K562 (cell line): ENCODE results near the gene GSK3B. TPM values are rescaled to one million over a fixed set of nuclear protein-coding genes. Genes with fewer than 3 reads are reported as not detected.

Experiments used
- ATAC-seq: fragments of 200-7000 bp; cut with Tn5 transposase; 3 replicates; pipeline ENCODE4 v1.9.1; 2020; ENCODE audit warnings: moderate library complexity
- BruUV-seq: library from RNA; stranded (reverse); fragments of 400-500 nt; replicated peaks from 2 replicates; lab custom pipeline; 2021; lab: Mats Ljungman, UMichigan
- CTCF ChIA-PET: fragments of 300-600 bp; formaldehyde crosslinking; extraction: SDS; loops from one replicate; lab custom pipeline; 2021; ENCODE audit warnings: low intra/inter-chr PET ratio; lab: Yijun Ruan, JAX
- POLR2A ChIA-PET: fragments of 300-600, 350-650 bp; sonication (Branson Sonifier 250); formaldehyde crosslinking; extraction: SDS; loops from one replicate; lab custom pipeline; 2021; ENCODE audit warnings: antibody characterized with exemption, inconsistent platforms; lab: Yijun Ruan, JAX
- DNase-seq, 4 experiments: peaks; one replicate each; pipeline versions ENCODE4 v3.0.0 to v3.0.0-alpha.2; 2011 to 2018; ENCODE audit warnings: low spot score in 3 of 4, mixed read lengths in 3 of 4; ENCODE audit errors: extremely low read depth in 1 of 4
- FAIRE-seq: peaks from 2 replicates; lab custom pipeline; 2011; peaks lifted over from hg19 to GRCh38; lab: Jason Lieb, UNC
- H2AFZ ChIP-seq: 2 replicates; pipeline ENCODE4 v1.6.0; 2011; ENCODE audit warnings: low read depth, low read length, control low read depth, inconsistent platforms
- H3K27ac ChIP-seq: fragments of 200-600 bp; 3 replicates; pipeline ENCODE4 v1.8.0; 2011; ENCODE audit warnings: low read depth, mild to moderate bottlenecking, control low read depth, inconsistent platforms, low read length, moderate library complexity, mixed read lengths; ENCODE audit errors: extremely low read depth
- H3K27me3 ChIP-seq, 2 experiments: fragments of 300-600 bp in 1 of 2; 2 replicates in 1 of 2; 3 replicates in 1 of 2; pipeline versions ENCODE4 v1.6.0 to v1.8.0; 2011; ENCODE audit warnings: inconsistent platforms in 2 of 2, low read length in 2 of 2, mild to moderate bottlenecking in 1 of 2, mixed read lengths in 1 of 2, moderate library complexity in 1 of 2; ENCODE audit not compliant: control insufficient read depth in 2 of 2, insufficient read depth in 2 of 2
- H3K36me3 ChIP-seq: fragments of 300-600 bp; 3 replicates; pipeline ENCODE4 v1.8.0; 2011; ENCODE audit warnings: mild to moderate bottlenecking, low read length, inconsistent platforms; ENCODE audit not compliant: control insufficient read depth, insufficient read depth
- H3K4me1 ChIP-seq, 2 experiments: fragments of 200-600 bp in 1 of 2; replicated peaks in 1 of 2; 2 replicates in 1 of 2; 3 replicates in 1 of 2; pipeline versions ENCODE4 v1.5.1 to v1.8.0; 2011; ENCODE audit warnings: inconsistent platforms in 2 of 2, low read length in 2 of 2, mild to moderate bottlenecking in 1 of 2, mixed read lengths in 1 of 2, moderate library complexity in 1 of 2; ENCODE audit not compliant: control insufficient read depth in 2 of 2, insufficient read depth in 2 of 2
- H3K4me2 ChIP-seq: 2 replicates; pipeline ENCODE4 v1.6.1; 2011; ENCODE audit warnings: low read length, control low read depth, inconsistent platforms, mixed read lengths; ENCODE audit not compliant: insufficient read depth
- H3K4me3 ChIP-seq: fragments of 200-600 bp; sonication (generic), shearing (Covaris generic); 2 replicates; pipeline ENCODE4 v1.5.1; 2016; ENCODE audit warnings: control low read depth, inconsistent platforms
- H3K79me2 ChIP-seq: fragments of 200-600 bp; 3 replicates; pipeline ENCODE4 v1.8.0; 2011; ENCODE audit warnings: low read length, inconsistent platforms; ENCODE audit not compliant: control insufficient read depth, insufficient read depth
- H3K9ac ChIP-seq, 2 experiments: 2 replicates each; pipeline versions ENCODE4 v1.6.0 to v1.6.1; 2011; ENCODE audit warnings: low read depth in 2 of 2, low read length in 2 of 2, control low read depth in 1 of 2, inconsistent platforms in 1 of 2, mild to moderate bottlenecking in 1 of 2, mixed read lengths in 1 of 2; ENCODE audit not compliant: insufficient read depth in 1 of 2
- H3K9me1 ChIP-seq: one replicate; pipeline ENCODE4 v1.6.0; 2011; ENCODE audit warnings: inconsistent platforms, mild to moderate bottlenecking, low read length, moderate library complexity; ENCODE audit not compliant: control insufficient read depth, insufficient read depth
- H3K9me3 ChIP-seq: replicated peaks from 2 replicates; pipeline ENCODE4 v1.5.1; 2011; ENCODE audit warnings: low read depth, low read length, inconsistent platforms; ENCODE audit not compliant: control insufficient read depth, insufficient read depth
- H4K20me1 ChIP-seq: replicated peaks from 2 replicates; pipeline ENCODE4 v1.6.1; 2011; ENCODE audit warnings: low read length, inconsistent platforms, mixed read lengths; ENCODE audit not compliant: control insufficient read depth, insufficient read depth
- CBX3 ChIP-seq, 2 experiments: IDR thresholded peaks; 1 replicate in 1 of 2; 2 replicates in 1 of 2; pipeline ENCODE4 v1.6.1; 2012; ENCODE audit warnings: inconsistent platforms in 2 of 2, low read length in 2 of 2, borderline replicate concordance in 1 of 2, control low read depth in 1 of 2
- DACH1 ChIP-seq: fragments of 450-650 bp; IDR thresholded peaks from 2 replicates; pipeline ENCODE4 v1.6.1; 2018; ENCODE audit not compliant: partially characterized antibody
- FOXJ3 ChIP-seq: sonication (generic); formaldehyde crosslinking; IDR thresholded peaks from 2 replicates; pipeline ENCODE4 v1.4.0; 2020; ENCODE audit warnings: mild to moderate bottlenecking, missing genetic modification reagents
- POLR2A ChIP-seq: fragments of 450-650 bp; conservative IDR thresholded peaks from 2 replicates; pipeline ENCODE4 v1.6.1; 2016
- POLR3A ChIP-seq: IDR thresholded peaks from 2 replicates; pipeline ENCODE4 v1.6.1; 2011; ENCODE audit warnings: borderline replicate concordance, mild to moderate bottlenecking, moderate library complexity; ENCODE audit not compliant: insufficient read length, insufficient read depth; ENCODE audit errors: extremely low read depth
- SIRT6 ChIP-seq: IDR thresholded peaks from one replicate; pipeline ENCODE4 v1.6.1; 2012; ENCODE audit warnings: low read depth, mild to moderate bottlenecking, control low read depth, inconsistent platforms, low read length, moderate library complexity
- YBX1 ChIP-seq: fragments of 450-650 bp; IDR thresholded peaks from 2 replicates; pipeline ENCODE4 v1.7.1; 2016; ENCODE audit warnings: mild to moderate bottlenecking
- YY1 ChIP-seq, 3 experiments: IDR thresholded peaks; 2 replicates each; pipeline ENCODE4 v1.6.1; 2011; ENCODE audit warnings: low read length in 2 of 3, mild to moderate bottlenecking in 2 of 3, moderate library complexity in 2 of 3, borderline replicate concordance in 1 of 3, control low read depth in 1 of 3, low read depth in 1 of 3; ENCODE audit not compliant: insufficient read depth in 3 of 3, insufficient replicate concordance in 2 of 3, control insufficient read depth in 1 of 3, insufficient read length in 1 of 3; ENCODE audit errors: extremely low read depth in 1 of 3
- ZNF174 ChIP-seq: fragments of 250-450 bp; sonication (Bioruptor Pico); IDR thresholded peaks from 2 replicates; pipeline ENCODE4 v1.4.0; 2020; ENCODE audit warnings: mild to moderate bottlenecking
- WGBS: fragments of 100-300 bp; shearing (Covaris generic); methylation state at CpG from one replicate; pipeline ENCODE4 v1.1.6; 2016; ENCODE audit warnings: low coverage, mixed read lengths; ENCODE audit not compliant: insufficient coverage; ENCODE audit errors: missing lambda C conversion rate; 5-methylcytosine and 5-hydroxymethylcytosine counted together
- in situ Hi-C: fragments of 300-500 bp; cut with MboI; formaldehyde crosslinking; loops from 4 replicates; pipeline ENCODE4 v1.15.0; 2018; ENCODE audit warnings: inconsistent platforms, mixed read lengths
- intact Hi-C: fragments of 100-400 bp; cut with micrococcal nuclease; formaldehyde crosslinking; loops from 2 replicates; pipeline ENCODE4 v1.14.2; 2022
- polyA plus RNA-seq, 8 experiments: library from polyadenylated mRNA; depleted of rRNA in 4 of 8; stranded (reverse) in 5 of 8; unstranded in 3 of 8; fragments of >200 nt; fragmentation: Nextera tagmentation in 2 of 8; fragmentation: Illumina TruSeq in 1 of 8; extraction: Ambion mirVana in 2 of 8; extraction: Trizol in 1 of 8; gene quantifications; 2 replicates each; pipeline versions ENCODE4 v1.2.1 to v1.2.3, GENCODE V29; 2011 to 2014; ENCODE audit warnings: inconsistent platforms in 1 of 8, missing spikeins in 1 of 8
- total RNA-seq, 7 experiments: library from RNA; depleted of rRNA in 6 of 7; stranded (reverse); fragments of >200 nt in 6 of 7; fragmentation: Illumina TruSeq in 2 of 7; extraction: Trizol in 2 of 7; gene quantifications; 2 replicates each; pipeline versions ENCODE4 v1.2.1 to v1.2.3, GENCODE V29; 2011 to 2021; ENCODE audit warnings: low replicate concordance in 1 of 7
- TF ChIP-seq, protein P1 (sequence below): fragments of 250-450 bp; sonication (Bioruptor Pico); IDR thresholded peaks from 2 replicates; pipeline ENCODE4 v1.8.0; 2022; ENCODE audit warnings: inconsistent platforms, mild to moderate bottlenecking, moderate library complexity, borderline replicate concordance

The GSK3B gene
- total and polyA plus RNA-seq, 9 of the 15 experiments (the other 6 are each of a cell fraction or from before 2014, with no cell fraction given), result 4.7 to 25.0 (median 18.7) TPM

DNA sequence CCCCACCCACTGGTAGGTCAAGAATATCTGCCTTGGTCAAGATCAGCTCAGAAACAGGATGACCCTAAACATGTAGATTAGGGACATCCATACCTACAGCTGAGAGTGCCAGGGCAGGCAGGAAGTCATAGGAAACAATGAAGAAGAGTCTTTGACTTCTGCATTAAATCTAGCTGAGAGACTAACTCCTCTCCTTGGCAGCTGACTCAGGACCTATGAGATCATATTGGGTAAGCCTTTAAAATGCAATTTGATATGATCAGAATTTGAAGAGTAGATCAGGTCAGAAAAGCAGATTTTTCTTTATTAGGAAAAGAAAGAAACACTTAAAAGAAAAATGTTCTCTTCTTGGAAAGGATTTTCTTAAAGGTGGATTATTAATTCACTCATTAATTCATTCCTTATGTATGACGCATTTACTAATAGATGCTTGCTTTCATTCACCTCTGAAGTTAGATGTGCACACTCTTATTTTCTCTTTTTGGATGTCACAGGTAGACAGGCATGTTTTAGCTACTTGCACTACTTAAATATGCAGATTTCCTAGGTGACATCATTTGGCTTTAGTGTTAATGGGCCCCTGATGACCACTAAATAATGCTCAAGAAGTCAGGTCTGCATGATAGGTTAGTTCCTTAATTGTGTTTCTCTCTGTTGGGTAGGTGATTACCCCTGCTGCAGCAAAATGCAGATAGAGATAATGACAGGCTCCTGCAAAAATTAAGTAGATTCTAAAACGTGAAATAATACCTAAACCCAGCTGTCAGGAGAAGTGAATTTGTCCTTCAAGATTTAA, 35.7 kb upstream of the GSK3B start:
- H3K27ac ChIP-seq, result no peak overlapping the region
- no peak overlapping the region for H3K4me2 ChIP-seq
- CTCF ChIA-PET, result no interaction called here
- H2AFZ ChIP-seq, result no peak overlapping the region
- H3K79me2 ChIP-seq, result no peaks in the 10 kb centered on the region
- no peak for FAIRE-seq
- peaks cover 4 to 13% of the 10 kb centered on the region in 2 experiments; a peak in 2 of 5 replicates for H3K27me3 ChIP-seq
- no peak overlapping the region for H3K9ac ChIP-seq
- DNase-seq, result no peak
- intact Hi-C loops, result no loop called here
- POLR2A ChIA-PET, result no interaction called here
- in situ Hi-C loops, result no loop called here
- H4K20me1 ChIP-seq, result no peaks in the 10 kb centered on the region
- no peaks in the 10 kb centered on the region for H3K4me1 ChIP-seq
- no peaks in the 10 kb centered on the region for H3K36me3 ChIP-seq
- H3K9me3 ChIP-seq, result no peaks in the 10 kb centered on the region
- BruUV-seq, result no TSS peak
- ATAC-seq, result no peak
- TF ChIP-seq POLR2A (no peak), FOXJ3 (CRISPR knock-in tag) (no peak), CBX3 (IDR thresholded peaks at IDR 0.05; ENCODE audit: borderline replicate concordance in 1 of 2, low read length in 2 of 2) (no peak), ZNF174 (CRISPR knock-in tag) (no peak)
- WGBS, result 0% methylated on average over 2 of the region's 2 CpGs
- H3K9me1 ChIP-seq, result no peaks in the 10 kb centered on the region
- no peak overlapping the region for H3K4me3 ChIP-seq

DNA sequence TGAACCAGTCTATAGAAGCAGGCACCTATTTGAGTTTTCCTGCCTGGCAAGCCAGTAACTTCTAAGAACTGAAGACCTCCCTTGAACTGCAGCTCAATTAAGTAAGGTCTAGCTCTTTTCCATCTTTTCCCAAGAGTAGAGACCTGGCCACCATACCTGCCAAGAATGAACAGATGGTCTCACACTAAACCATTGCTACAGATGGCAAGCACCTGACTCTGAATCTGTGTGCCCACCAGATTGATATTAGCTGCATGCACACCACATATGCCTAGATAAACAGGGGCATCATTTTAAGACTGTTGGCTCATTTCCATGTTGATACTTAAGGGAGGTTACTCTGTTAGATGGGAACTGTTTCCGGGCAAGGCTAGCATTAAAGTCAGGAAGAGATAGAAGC, 34.8 kb upstream of the GSK3B start:
- TF ChIP-seq YY1 (IDR thresholded peaks at IDR 0.05; ENCODE audit: borderline replicate concordance in 1 of 3, control insufficient read depth in 1 of 3, extremely low read depth in 1 of 3, insufficient read depth in 3 of 3, insufficient read length in 1 of 3, insufficient replicate concordance in 2 of 3, low read depth in 1 of 3, low read length in 2 of 3), result no peak
- TF ChIP-seq, protein P1, sequence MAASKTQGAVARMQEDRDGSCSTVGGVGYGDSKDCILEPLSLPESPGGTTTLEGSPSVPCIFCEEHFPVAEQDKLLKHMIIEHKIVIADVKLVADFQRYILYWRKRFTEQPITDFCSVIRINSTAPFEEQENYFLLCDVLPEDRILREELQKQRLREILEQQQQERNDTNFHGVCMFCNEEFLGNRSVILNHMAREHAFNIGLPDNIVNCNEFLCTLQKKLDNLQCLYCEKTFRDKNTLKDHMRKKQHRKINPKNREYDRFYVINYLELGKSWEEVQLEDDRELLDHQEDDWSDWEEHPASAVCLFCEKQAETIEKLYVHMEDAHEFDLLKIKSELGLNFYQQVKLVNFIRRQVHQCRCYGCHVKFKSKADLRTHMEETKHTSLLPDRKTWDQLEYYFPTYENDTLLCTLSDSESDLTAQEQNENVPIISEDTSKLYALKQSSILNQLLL (CRISPR knock-in tag), result no peak
- TF ChIP-seq YBX1, result no peak
- no peak for TF ChIP-seq POLR3A
- no peak for TF ChIP-seq DACH1
- no peak for TF ChIP-seq SIRT6
- Histone ChIP-seq H3K27me3 (peaks cover 3 to 13% of the 10 kb centered on the region in 2 experiments; a peak in 2 of 5 replicates), H3K9me3 (no peaks in the 10 kb centered on the region), H3K36me3 (no peaks in the 10 kb centered on the region), H3K9ac (no peak overlapping the region), H2AFZ (no peak overlapping the region), H3K9me1 (no peaks in the 10 kb centered on the region), H3K4me1 (no peaks in the 10 kb centered on the region), H3K4me3 (no peak overlapping the region), H3K4me2 (no peak overlapping the region), H4K20me1 (no peaks in the 10 kb centered on the region), H3K27ac (no peak overlapping the region), H3K79me2 (no peaks in the 10 kb centered on the region)
- 0% methylated on average over 1 of the region's 1 CpG for WGBS
- in situ Hi-C loops (no loop called here), intact Hi-C loops (no loop called here)
- FAIRE-seq (no peak), ATAC-seq (no peak), DNase-seq (no peak)
- no TSS peak for BruUV-seq
- ChIA-PET CTCF (no interaction called here), POLR2A (no interaction called here)
